CD4-positive, alpha-beta T cell treated with Interleukin-6 at 100 ng/mL for 8 hours (primary cell): ENCODE measurements around the gene WBP1L.
"Not testable (repeated sequence)": the region's sequence is repeated elsewhere in the genome, so short reads cannot be mapped to it uniquely, and the experiment has no call there.

Source experiments
- DNase-seq: peaks from one replicate; pipeline ENCODE4 v3.0.0-alpha.2; 2020; ENCODE audit warnings: mixed read lengths, low spot score

The WBP1L gene

GRCh38 chr10:102812231-102812876 lies 68.6 kb downstream of the WBP1L start:
- no peak for DNase-seq

GRCh38 chr10:102813017-102813541 lies 69.3 kb downstream of the WBP1L start:
- DNase-seq, result no peak

GRCh38 chr10:102813734-102814452 lies 70.1 kb downstream of the WBP1L start:
- no peak for DNase-seq

- DNase-seq, result no peak
These were observed 70.7 kb downstream of the WBP1L start for GRCh38 chr10:102814453-102814871.

- no peak for DNase-seq
These were observed 71.3 kb downstream of the WBP1L start for GRCh38 chr10:102814873-102815661.

- no peak for DNase-seq
These were observed 72.2 kb downstream of the WBP1L start for GRCh38 chr10:102815790-102816549.

- DNase-seq, result no peak
These were observed 73.4 kb downstream of the WBP1L start for GRCh38 chr10:102817175-102817574.

- DNase-seq, result no peak
These were observed 75.3 kb downstream of the WBP1L start for GRCh38 chr10:102819054-102819453.

GRCh38 chr10:102820008-102820407 lies 76.3 kb downstream of the WBP1L start:
- DNase-seq, result not testable (repeated sequence)

GRCh38 chr10:102822222-102822621 lies 78.5 kb downstream of the WBP1L start:
- DNase-seq, result no peak

GRCh38 chr10:102824664-102825063 lies 80.9 kb downstream of the WBP1L start:
- DNase-seq, result no peak

GRCh38 chr10:102826148-102826796 lies 82.5 kb downstream of the WBP1L start:
- no peak for DNase-seq

- DNase-seq, result no peak
These were observed 83.8 kb downstream of the WBP1L start for GRCh38 chr10:102827597-102827975.

GRCh38 chr10:102831322-102832071 lies 87.7 kb downstream of the WBP1L start:
- no peak for DNase-seq

GRCh38 chr10:102832248-102832647 lies 88.5 kb downstream of the WBP1L start:
- DNase-seq, result no peak

GRCh38 chr10:102832987-102833386 lies 89.2 kb downstream of the WBP1L start:
- no peak for DNase-seq

- no peak for DNase-seq
These were observed 90.4 kb downstream of the WBP1L start for GRCh38 chr10:102834143-102834542.

GRCh38 chr10:102835007-102835482 lies 91.3 kb downstream of the WBP1L start:
- peak; percentile 69 for DNase-seq

GRCh38 chr10:102837230-102837721 lies 93.5 kb downstream of the WBP1L start, which contains the start of gene CYP17A1:
Gene CYP17A1 (minus strand): TSS chr10:102837413. CDS start chr10:102837361, 52 bp downstream.
- DNase-seq, result no peak

- not testable (repeated sequence) for DNase-seq
These were observed 94.7 kb downstream of the WBP1L start for GRCh38 chr10:102838276-102838927.
